PC-3 (cell line): ENCODE results near the gene CNTN6.

Source experiments
- EZH2phosphoT487 ChIP-seq: fragments of 300-600 bp; sonication (generic); IDR thresholded peaks from 2 replicates; pipeline ENCODE4 v1.6.1; 2018; ENCODE audit warnings: mild to moderate bottlenecking, antibody characterized with exemption, low read length, borderline replicate concordance
- TF ChIP-seq, protein P1 (sequence below): fragments of 300-600 bp; sonication (generic); conservative IDR thresholded peaks from 2 replicates; pipeline ENCODE4 v1.5.1; 2017; ENCODE audit warnings: antibody characterized with exemption, low read depth, mild to moderate bottlenecking, low read length

DNA sequence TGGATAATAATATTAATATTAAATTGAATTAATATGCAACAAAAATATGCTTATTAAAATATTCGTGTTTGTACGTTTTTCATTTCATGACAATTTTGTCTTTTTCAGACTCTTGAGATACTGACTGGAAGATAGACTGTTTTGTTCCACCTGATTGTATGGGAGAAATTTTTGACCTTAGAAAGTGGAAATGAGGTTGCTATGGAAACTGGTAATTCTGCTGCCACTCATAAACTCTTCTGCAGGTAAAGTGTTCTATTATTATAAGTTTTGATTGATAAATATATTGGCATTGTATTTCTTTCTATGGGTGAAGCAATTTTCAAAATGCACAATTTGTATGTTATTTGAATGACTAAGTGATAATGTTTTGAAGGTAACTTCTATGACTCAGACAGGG is 55.0 kb downstream of the CNTN6 start:
- TF ChIP-seq, protein P1, sequence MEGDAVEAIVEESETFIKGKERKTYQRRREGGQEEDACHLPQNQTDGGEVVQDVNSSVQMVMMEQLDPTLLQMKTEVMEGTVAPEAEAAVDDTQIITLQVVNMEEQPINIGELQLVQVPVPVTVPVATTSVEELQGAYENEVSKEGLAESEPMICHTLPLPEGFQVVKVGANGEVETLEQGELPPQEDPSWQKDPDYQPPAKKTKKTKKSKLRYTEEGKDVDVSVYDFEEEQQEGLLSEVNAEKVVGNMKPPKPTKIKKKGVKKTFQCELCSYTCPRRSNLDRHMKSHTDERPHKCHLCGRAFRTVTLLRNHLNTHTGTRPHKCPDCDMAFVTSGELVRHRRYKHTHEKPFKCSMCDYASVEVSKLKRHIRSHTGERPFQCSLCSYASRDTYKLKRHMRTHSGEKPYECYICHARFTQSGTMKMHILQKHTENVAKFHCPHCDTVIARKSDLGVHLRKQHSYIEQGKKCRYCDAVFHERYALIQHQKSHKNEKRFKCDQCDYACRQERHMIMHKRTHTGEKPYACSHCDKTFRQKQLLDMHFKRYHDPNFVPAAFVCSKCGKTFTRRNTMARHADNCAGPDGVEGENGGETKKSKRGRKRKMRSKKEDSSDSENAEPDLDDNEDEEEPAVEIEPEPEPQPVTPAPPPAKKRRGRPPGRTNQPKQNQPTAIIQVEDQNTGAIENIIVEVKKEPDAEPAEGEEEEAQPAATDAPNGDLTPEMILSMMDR, result no peak
- no peak for TF ChIP-seq EZH2phosphoT487
